WTC11 (cell line): ENCODE data around the gene PTPRB. TPM values are rescaled to one million over a fixed set of nuclear protein-coding genes. Genes with fewer than 3 reads are reported as not detected.

ENCODE experiments used
- AFF4 ChIP-seq: sonication (generic); formaldehyde crosslinking; IDR thresholded peaks from 2 replicates; pipeline ENCODE4 v1.8.1; 2023; ENCODE audit warnings: mild to moderate bottlenecking, missing genetic modification reagents, borderline replicate concordance
- E2F1 ChIP-seq: sonication (generic); formaldehyde crosslinking; IDR thresholded peaks from 2 replicates; pipeline ENCODE4 v1.8.0; 2022; ENCODE audit warnings: mild to moderate bottlenecking, missing genetic modification reagents
- ETV6 ChIP-seq: sonication (generic); formaldehyde crosslinking; IDR thresholded peaks from 2 replicates; pipeline ENCODE4 v1.8.1; 2022; ENCODE audit warnings: mild to moderate bottlenecking, missing genetic modification reagents
- NFYB ChIP-seq: sonication (generic); formaldehyde crosslinking; conservative IDR thresholded peaks from 2 replicates; pipeline ENCODE4 v1.8.0; 2022; ENCODE audit warnings: low read depth, missing genetic modification reagents
- PREB ChIP-seq: sonication (generic); formaldehyde crosslinking; IDR thresholded peaks from 2 replicates; pipeline ENCODE4 v1.8.1; 2022; ENCODE audit warnings: mild to moderate bottlenecking, missing genetic modification reagents, moderate library complexity, borderline replicate concordance
- SP1 ChIP-seq: sonication (generic); formaldehyde crosslinking; conservative IDR thresholded peaks from 2 replicates; pipeline ENCODE4 v1.8.1; 2022; ENCODE audit warnings: missing genetic modification reagents
- TEAD1 ChIP-seq: sonication (generic); formaldehyde crosslinking; IDR thresholded peaks from 2 replicates; pipeline ENCODE4 v1.8.0; 2022; ENCODE audit warnings: mild to moderate bottlenecking, missing genetic modification reagents
- USF2 ChIP-seq: sonication (generic); formaldehyde crosslinking; IDR thresholded peaks from 2 replicates; pipeline ENCODE4 v1.8.1; 2023; ENCODE audit warnings: mild to moderate bottlenecking, missing genetic modification reagents, moderate library complexity
- ZBTB43 ChIP-seq: sonication (generic); formaldehyde crosslinking; IDR thresholded peaks from 2 replicates; pipeline ENCODE4 v1.8.1; 2023; ENCODE audit warnings: mild to moderate bottlenecking, missing genetic modification reagents
- ZNF219 ChIP-seq: sonication (generic); formaldehyde crosslinking; IDR thresholded peaks from 2 replicates; pipeline ENCODE4 v1.8.0; 2023; ENCODE audit warnings: missing genetic modification reagents, mild to moderate bottlenecking, borderline replicate concordance
- ZNF281 ChIP-seq: sonication (generic); formaldehyde crosslinking; IDR thresholded peaks from 2 replicates; pipeline ENCODE4 v1.8.0; 2023; ENCODE audit warnings: mild to moderate bottlenecking, missing genetic modification reagents
- ZSCAN18 ChIP-seq: fragments of 250-450 bp; sonication (Bioruptor Pico); IDR thresholded peaks from 2 replicates; pipeline ENCODE4 v2.1.2; 2022; ENCODE audit warnings: mild to moderate bottlenecking, moderate library complexity
- total RNA-seq: library from RNA; stranded (reverse); gene quantifications from 3 replicates; pipeline ENCODE4 v1.2.3, GENCODE V29; 2021

The PTPRB gene
- total RNA-seq, 1 experiment from 2014 or later = 3.3 TPM

GRCh38 chr12:70468741-70469140, 168.5 kb downstream of the PTPRB start (continued):
- no peak for TF ChIP-seq E2F1 (CRISPR knock-in tag)
- no peak for TF ChIP-seq SP1 (CRISPR knock-in tag)
- TF ChIP-seq ETV6 (CRISPR knock-in tag) = no peak
- TF ChIP-seq USF2 = no peak
- no peak for TF ChIP-seq ZSCAN18
- TF ChIP-seq NFYB (CRISPR knock-in tag) = no peak
- no peak for TF ChIP-seq ZNF281 (CRISPR knock-in tag)
- no peak for TF ChIP-seq ZNF219 (CRISPR knock-in tag)
- TF ChIP-seq AFF4 = no peak
- no peak for TF ChIP-seq ZBTB43 (CRISPR knock-in tag)
- TF ChIP-seq TEAD1 (CRISPR knock-in tag) = no peak
- TF ChIP-seq PREB = no peak
